Measurements from ENCODE around the gene KIT.
"Not testable (repeated sequence)": the region's sequence is repeated elsewhere in the genome, so short reads cannot be mapped to it uniquely, and the experiment has no call there.

Gene KIT

DNA sequence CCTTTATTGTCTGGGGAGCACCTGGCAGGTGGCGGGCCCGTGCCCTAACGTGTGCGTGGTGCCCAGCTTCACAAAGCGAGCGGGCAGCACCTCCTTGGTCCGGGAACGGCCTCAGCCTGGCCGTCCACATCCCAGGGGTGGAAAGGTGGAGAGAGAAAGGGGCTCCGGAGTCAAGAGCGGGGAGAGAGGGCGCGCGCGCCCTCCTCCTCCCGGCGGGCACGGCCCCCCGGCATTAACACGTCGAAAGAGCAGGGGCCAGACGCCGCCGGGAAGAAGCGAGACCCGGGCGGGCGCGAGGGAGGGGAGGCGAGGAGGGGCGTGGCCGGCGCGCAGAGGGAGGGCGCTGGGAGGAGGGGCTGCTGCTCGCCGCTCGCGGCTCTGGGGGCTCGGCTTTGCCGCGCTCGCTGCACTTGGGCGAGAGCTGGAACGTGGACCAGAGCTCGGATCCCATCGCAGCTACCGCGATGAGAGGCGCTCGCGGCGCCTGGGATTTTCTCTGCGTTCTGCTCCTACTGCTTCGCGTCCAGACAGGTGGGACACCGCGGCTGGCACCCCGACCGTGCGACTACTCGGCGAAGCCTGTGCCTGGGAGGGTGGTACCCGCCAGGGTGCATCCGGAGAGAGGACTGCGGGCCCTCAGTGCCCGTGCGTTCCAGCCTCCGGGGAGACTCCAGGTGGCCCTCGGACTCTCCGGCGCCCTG, at the start of gene KIT:
Gene KIT (plus strand): TSS at position 407 of the 701 bp plus-strand sequence. CDS start 58 bp downstream, at position 465.
- peaks cover 77% of the 10 kb centered on the region for H3K27me3 ChIP-seq (ENCODE audit: control insufficient read depth, insufficient read depth, low read length)
- H3K36me3 ChIP-seq (ENCODE audit: control insufficient read depth, insufficient read depth, low read length), result no peaks in the 10 kb centered on the region
- H3K9me3 ChIP-seq (ENCODE audit: control insufficient read depth, insufficient read depth, low read depth, low read length), result no peaks in the 10 kb centered on the region
- H3K4me3 ChIP-seq (ENCODE audit: low read depth, low read length), result peak within 1 kb of the TSS; percentile 79
- peak within 1 kb of the TSS; percentile 71 for H3K9ac ChIP-seq (ENCODE audit: low read length)
- H3K4me1 ChIP-seq (ENCODE audit: control insufficient read depth, insufficient read depth, low read length), result peaks cover 18% of the 10 kb centered on the region
- H3K27ac ChIP-seq (ENCODE audit: low read depth, low read length), result no peak within 1 kb of the TSS

DNA sequence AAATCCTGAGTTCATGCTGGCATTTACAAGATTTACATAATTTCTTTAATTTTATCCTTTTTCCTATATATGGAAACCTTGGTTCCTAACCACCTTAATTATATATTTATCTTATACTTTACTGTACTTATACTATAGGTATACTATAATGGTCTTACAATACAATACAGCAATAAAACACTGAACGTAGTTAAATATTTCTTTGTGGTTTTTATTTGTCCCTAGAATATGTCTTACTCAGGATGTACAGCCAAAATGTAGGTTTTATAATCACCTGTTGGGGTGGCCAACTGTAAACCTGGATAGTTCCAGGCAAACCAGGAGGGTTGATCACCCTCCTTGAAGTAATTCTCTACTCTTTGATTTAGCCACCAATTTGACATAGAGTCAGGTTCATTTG, 48.4 kb upstream of the KIT start:
- 0 out of 2 replicates have a peak, but pooled peaks cover 3% of the 10 kb centered on the region for H3K9me3 ChIP-seq (ENCODE audit: control insufficient read depth, insufficient read depth, low read depth, low read length)
- no peak overlapping the region for H3K4me3 ChIP-seq (ENCODE audit: low read depth, low read length)
- no peak overlapping the region for H3K9ac ChIP-seq (ENCODE audit: low read length)
- H3K27ac ChIP-seq (ENCODE audit: low read depth, low read length), result no peak overlapping the region
- H3K36me3 ChIP-seq (ENCODE audit: control insufficient read depth, insufficient read depth, low read length), result no peaks in the 10 kb centered on the region
- no peaks in the 10 kb centered on the region for H3K27me3 ChIP-seq (ENCODE audit: control insufficient read depth, insufficient read depth, low read length)
- no peaks in the 10 kb centered on the region for H3K4me1 ChIP-seq (ENCODE audit: control insufficient read depth, insufficient read depth, low read length)

DNA sequence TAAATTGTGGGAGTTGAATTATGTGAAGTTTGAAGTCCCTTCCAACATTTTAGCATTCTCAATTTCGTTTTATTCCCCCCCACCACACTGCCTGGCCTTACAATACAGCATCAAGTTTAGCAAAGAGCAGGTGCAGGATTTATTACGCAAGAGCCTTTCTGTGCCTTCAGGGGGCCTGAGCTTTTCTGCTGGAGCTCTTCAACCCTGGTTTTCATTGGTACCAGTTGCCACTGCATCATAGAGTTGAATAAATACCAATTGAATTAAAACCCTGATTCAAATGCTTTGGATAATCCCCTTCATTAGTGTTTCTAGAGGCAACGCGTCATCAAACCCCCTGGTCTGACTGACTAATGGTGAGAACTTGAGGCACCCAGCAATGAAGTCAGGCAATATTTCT, 43.6 kb upstream of the KIT start:
- Histone ChIP-seq H3K4me1 (ENCODE audit: control insufficient read depth, insufficient read depth, low read length) (no peaks in the 10 kb centered on the region), H3K27ac (ENCODE audit: low read depth, low read length) (no peak overlapping the region), H3K4me3 (ENCODE audit: low read depth, low read length) (no peak overlapping the region), H3K36me3 (ENCODE audit: control insufficient read depth, insufficient read depth, low read length) (no peaks in the 10 kb centered on the region), H3K9ac (ENCODE audit: low read length) (no peak overlapping the region), H3K9me3 (ENCODE audit: control insufficient read depth, insufficient read depth, low read depth, low read length) (no peaks in the 10 kb centered on the region), H3K27me3 (ENCODE audit: control insufficient read depth, insufficient read depth, low read length) (no peaks in the 10 kb centered on the region)

DNA sequence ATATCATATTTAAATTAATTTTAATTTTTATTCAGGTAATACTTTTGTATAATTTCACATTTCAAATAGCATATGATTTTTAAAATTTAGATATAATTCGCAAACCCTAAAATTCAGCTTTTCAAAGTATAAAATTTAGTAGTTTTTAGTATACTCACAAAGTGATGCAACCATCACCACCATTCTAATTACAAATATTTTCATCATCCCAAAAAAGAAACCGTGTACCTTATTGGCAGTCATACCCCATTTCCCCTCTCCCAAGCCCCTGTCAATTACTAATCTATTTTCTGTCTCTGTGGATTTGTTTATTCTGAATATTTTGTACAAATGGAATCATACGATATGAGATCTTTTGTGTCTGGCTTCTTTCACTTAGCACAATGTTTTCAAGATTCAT, 37.0 kb upstream of the KIT start:
- no peaks in the 10 kb centered on the region for H3K36me3 ChIP-seq (ENCODE audit: control insufficient read depth, insufficient read depth, low read length)
- no peak overlapping the region for H3K27ac ChIP-seq (ENCODE audit: low read depth, low read length)
- H3K9me3 ChIP-seq (ENCODE audit: control insufficient read depth, insufficient read depth, low read depth, low read length), result no peaks in the 10 kb centered on the region
- no peak overlapping the region for H3K9ac ChIP-seq (ENCODE audit: low read length)
- no peaks in the 10 kb centered on the region for H3K27me3 ChIP-seq (ENCODE audit: control insufficient read depth, insufficient read depth, low read length)
- H3K4me1 ChIP-seq (ENCODE audit: control insufficient read depth, insufficient read depth, low read length), result no peaks in the 10 kb centered on the region
- H3K4me3 ChIP-seq (ENCODE audit: low read depth, low read length), result no peak overlapping the region

DNA sequence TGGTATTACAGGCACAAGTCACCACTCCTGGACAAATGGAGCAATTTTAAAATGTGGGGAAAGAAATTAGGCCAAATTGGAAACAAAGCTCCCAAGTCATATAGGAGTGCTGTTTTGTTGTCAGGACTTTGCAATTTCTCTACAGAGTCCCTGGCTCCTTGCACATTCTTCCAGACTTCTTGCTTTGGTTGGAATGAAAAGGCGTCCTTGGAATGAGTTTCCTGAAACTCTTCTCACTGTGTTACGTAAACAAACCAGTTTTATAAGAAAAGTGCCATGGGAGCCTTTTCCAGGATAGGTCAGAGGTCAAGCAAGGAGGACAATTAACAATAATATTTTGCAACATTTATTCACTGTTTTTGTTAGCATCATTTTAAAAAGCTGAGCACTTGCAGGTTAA, 32.4 kb upstream of the KIT start:
- Histone ChIP-seq H3K27ac (ENCODE audit: low read depth, low read length) (no peak overlapping the region), H3K4me1 (ENCODE audit: control insufficient read depth, insufficient read depth, low read length) (no peaks in the 10 kb centered on the region), H3K27me3 (ENCODE audit: control insufficient read depth, insufficient read depth, low read length) (no peaks in the 10 kb centered on the region), H3K4me3 (ENCODE audit: low read depth, low read length) (no peak overlapping the region), H3K9me3 (ENCODE audit: control insufficient read depth, insufficient read depth, low read depth, low read length) (no peaks in the 10 kb centered on the region), H3K36me3 (ENCODE audit: control insufficient read depth, insufficient read depth, low read length) (no peaks in the 10 kb centered on the region), H3K9ac (ENCODE audit: low read length) (no peak overlapping the region)

DNA sequence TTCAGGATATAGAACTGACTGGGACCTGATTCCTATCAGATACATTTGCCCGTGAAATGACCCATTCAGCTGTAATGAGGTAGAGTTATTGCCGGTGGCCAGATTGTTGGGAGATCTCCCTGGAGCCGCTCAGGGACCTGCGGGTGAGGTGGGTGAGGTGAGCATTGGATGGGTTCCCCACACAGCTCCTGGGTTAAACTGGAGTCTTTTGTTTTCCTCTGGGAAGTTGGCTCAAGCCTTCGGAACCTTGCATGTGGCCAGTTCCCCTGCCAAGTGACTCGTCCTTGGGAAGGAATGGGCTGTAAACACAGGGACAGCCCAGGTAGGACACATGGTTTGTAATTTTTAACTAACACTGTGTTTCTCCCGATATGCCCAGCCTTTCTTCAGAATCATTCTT, 31.6 kb upstream of the KIT start:
- no peak overlapping the region for H3K4me3 ChIP-seq (ENCODE audit: low read depth, low read length)
- H3K36me3 ChIP-seq (ENCODE audit: control insufficient read depth, insufficient read depth, low read length), result no peaks in the 10 kb centered on the region
- no peak overlapping the region for H3K27ac ChIP-seq (ENCODE audit: low read depth, low read length)
- no peak overlapping the region for H3K9ac ChIP-seq (ENCODE audit: low read length)
- no peaks in the 10 kb centered on the region for H3K9me3 ChIP-seq (ENCODE audit: control insufficient read depth, insufficient read depth, low read depth, low read length)
- no peaks in the 10 kb centered on the region for H3K4me1 ChIP-seq (ENCODE audit: control insufficient read depth, insufficient read depth, low read length)
- H3K27me3 ChIP-seq (ENCODE audit: control insufficient read depth, insufficient read depth, low read length), result no peaks in the 10 kb centered on the region

DNA sequence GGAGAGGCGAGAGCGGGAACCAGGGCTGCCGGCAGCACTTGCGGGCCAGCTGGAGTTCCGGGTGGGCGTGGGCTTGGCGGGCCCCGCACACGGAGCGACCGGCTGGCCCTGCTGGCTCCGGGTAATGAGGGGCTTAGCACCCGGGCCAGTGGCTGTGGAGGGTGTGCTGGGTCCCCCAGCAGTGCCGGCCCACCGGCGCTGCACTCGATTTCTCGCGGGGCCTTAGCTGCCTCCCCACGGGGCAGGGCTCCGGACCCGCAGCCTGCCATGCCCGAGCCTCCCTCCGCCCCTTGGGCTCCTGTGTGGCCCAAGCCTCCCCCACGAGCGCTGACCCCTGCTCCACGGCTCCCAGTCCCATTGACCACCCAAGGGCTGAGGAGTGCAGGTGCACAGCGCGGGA, 25.2 kb upstream of the KIT start:
- Histone ChIP-seq H3K9ac (ENCODE audit: low read length) (no peak overlapping the region), H3K27me3 (ENCODE audit: control insufficient read depth, insufficient read depth, low read length) (no peaks in the 10 kb centered on the region)

DNA sequence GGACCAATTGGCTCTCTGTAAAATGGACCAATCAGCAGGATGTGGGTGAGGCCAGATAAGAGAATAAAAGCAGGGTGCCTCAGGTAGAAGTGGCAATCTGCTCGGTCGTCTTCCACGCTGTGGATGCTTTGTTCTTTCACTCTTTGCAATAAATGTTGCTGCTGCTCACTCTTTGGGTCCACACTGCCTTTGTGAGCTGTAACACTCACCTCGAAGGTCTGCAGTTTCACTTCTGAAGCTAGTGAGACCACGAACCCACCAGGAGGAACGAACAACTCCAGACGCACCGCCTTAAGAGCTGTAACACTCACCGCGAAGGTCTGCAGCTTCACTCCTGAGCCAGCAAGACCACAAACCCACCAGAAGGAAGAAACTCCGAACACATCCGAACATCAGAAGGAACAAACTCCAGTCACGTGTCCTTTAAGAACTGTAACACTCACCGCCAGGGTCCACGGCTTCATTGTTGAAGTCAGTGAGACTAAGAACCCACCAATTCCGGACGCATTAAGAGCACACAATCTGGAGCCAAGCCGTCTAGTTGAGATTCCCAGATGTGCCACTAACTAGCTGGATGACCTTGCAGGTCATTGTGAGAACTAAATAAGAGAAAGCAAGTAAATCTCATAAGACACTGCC, 24.5 kb upstream of the KIT start:
- not testable (repeated sequence) for H3K4me1 ChIP-seq (ENCODE audit: control insufficient read depth, insufficient read depth, low read length); H3K4me3 ChIP-seq (ENCODE audit: low read depth, low read length); H3K27ac ChIP-seq (ENCODE audit: low read depth, low read length); H3K27me3 ChIP-seq (ENCODE audit: control insufficient read depth, insufficient read depth, low read length); H3K9me3 ChIP-seq (ENCODE audit: control insufficient read depth, insufficient read depth, low read depth, low read length); H3K36me3 ChIP-seq (ENCODE audit: control insufficient read depth, insufficient read depth, low read length); H3K9ac ChIP-seq (ENCODE audit: low read length)

More for the DNA sequence above, 25.2 kb upstream of the KIT start:
- no peaks in the 10 kb centered on the region; the same call in 1 of the 2 replicates for H3K4me1 ChIP-seq (ENCODE audit: control insufficient read depth, insufficient read depth, low read length)
- H3K4me3 ChIP-seq (ENCODE audit: low read depth, low read length), result no peak overlapping the region
- H3K36me3 ChIP-seq (ENCODE audit: control insufficient read depth, insufficient read depth, low read length), result no peaks in the 10 kb centered on the region
- H3K27ac ChIP-seq (ENCODE audit: low read depth, low read length), result no peak overlapping the region
- H3K9me3 ChIP-seq (ENCODE audit: control insufficient read depth, insufficient read depth, low read depth, low read length), result no peaks in the 10 kb centered on the region

DNA sequence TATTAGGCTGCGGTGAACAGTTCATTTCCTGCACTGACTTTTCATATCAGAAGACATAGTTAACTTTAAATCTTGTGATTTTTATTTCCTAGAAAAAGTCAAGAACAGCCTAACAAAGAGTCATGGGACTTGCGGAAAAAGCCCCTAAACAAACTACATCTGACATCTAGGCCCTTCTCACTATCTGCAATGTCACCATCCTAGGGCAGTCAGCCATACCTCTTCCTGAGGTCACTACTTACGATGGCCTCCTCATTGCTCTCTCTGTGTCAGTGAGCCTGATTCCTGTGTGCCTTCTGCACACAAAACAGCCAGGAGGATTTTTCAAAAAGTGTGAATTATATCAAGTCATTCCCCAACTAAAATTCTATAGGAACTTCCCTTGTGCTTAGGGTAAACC, 22.4 kb upstream of the KIT start:
- no peaks in the 10 kb centered on the region; the same call in 1 of the 2 replicates for H3K4me1 ChIP-seq (ENCODE audit: control insufficient read depth, insufficient read depth, low read length)
- no peak overlapping the region for H3K27ac ChIP-seq (ENCODE audit: low read depth, low read length)
- no peaks in the 10 kb centered on the region for H3K27me3 ChIP-seq (ENCODE audit: control insufficient read depth, insufficient read depth, low read length)
- H3K9ac ChIP-seq (ENCODE audit: low read length), result no peak overlapping the region
- no peaks in the 10 kb centered on the region for H3K9me3 ChIP-seq (ENCODE audit: control insufficient read depth, insufficient read depth, low read depth, low read length)
- no peak overlapping the region for H3K4me3 ChIP-seq (ENCODE audit: low read depth, low read length)
- H3K36me3 ChIP-seq (ENCODE audit: control insufficient read depth, insufficient read depth, low read length), result no peaks in the 10 kb centered on the region

DNA sequence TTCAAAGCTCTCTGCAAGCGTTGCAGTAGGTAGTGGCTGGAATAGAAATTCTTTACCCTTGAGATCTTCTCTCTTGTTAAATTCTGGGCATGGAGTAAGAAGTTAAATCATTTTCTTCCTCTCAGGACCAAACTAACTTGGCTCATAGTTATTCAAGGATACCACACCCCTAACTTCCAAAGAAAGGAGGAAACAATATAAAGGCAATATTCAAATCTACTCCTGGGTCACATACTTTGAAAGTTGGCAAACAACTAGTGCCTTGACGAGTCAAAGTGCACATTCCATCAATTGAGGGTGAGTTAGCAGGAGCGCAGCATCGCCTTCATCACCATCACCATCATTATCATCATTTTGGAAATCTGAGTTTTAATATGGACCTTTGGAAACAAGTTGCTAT, 20.4 kb upstream of the KIT start:
- Histone ChIP-seq H3K4me1 (ENCODE audit: control insufficient read depth, insufficient read depth, low read length) (no peaks in the 10 kb centered on the region; the same call in 1 of the 2 replicates), H3K9me3 (ENCODE audit: control insufficient read depth, insufficient read depth, low read depth, low read length) (no peaks in the 10 kb centered on the region), H3K27ac (ENCODE audit: low read depth, low read length) (no peak overlapping the region), H3K9ac (ENCODE audit: low read length) (no peak overlapping the region), H3K27me3 (ENCODE audit: control insufficient read depth, insufficient read depth, low read length) (no peaks in the 10 kb centered on the region), H3K36me3 (ENCODE audit: control insufficient read depth, insufficient read depth, low read length) (no peaks in the 10 kb centered on the region), H3K4me3 (ENCODE audit: low read depth, low read length) (no peak overlapping the region)

DNA sequence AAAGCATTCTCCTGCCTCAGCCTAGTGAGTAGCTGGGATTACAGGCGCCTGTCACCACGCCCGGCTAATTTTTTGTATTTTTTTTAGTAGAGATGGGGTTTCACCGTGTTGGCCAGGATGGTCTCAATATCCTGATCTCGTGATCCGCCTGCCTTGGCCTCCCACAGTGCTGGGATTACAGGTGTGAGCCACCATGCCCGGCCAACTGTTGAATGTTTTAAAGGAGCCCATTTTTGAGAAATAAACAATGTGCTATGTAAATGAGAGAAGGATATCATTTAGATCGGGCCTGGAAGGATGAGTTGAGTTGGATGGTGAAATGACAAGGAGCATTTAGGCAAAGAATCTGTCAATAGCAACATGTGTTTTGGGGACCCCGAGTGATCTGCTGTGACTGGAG, 16.7 kb upstream of the KIT start:
- H3K27me3 ChIP-seq (ENCODE audit: control insufficient read depth, insufficient read depth, low read length); H3K4me3 ChIP-seq (ENCODE audit: low read depth, low read length); H3K4me1 ChIP-seq (ENCODE audit: control insufficient read depth, insufficient read depth, low read length); H3K9me3 ChIP-seq (ENCODE audit: control insufficient read depth, insufficient read depth, low read depth, low read length); H3K9ac ChIP-seq (ENCODE audit: low read length); H3K27ac ChIP-seq (ENCODE audit: low read depth, low read length); H3K36me3 ChIP-seq (ENCODE audit: control insufficient read depth, insufficient read depth, low read length): not testable (repeated sequence)

All from HUES6 (cell line).